ENCODE data around the gene ZNF841. TPM values are rescaled to one million over a fixed set of nuclear protein-coding genes. Genes with fewer than 3 reads are reported as not detected.
"Not testable (repeated sequence)": the region's sequence is repeated elsewhere in the genome, so short reads cannot be mapped to it uniquely, and the experiment has no call there.

The ZNF841 gene
- total RNA-seq, 1 experiment from 2014 or later, result not detected

GRCh38 chr19:52096416-52096815 is 851 bp upstream of the ZNF841 start:
- H4K20me1 ChIP-seq (ENCODE audit: insufficient read depth, low read depth, low read length); H3K27me3 ChIP-seq (ENCODE audit: low read length); H3K79me2 ChIP-seq (ENCODE audit: low read length); H3K9ac ChIP-seq (ENCODE audit: low read length); H3K27ac ChIP-seq (ENCODE audit: low read length); H3K9me2 ChIP-seq (replicated peaks; ENCODE audit: insufficient read depth, low read length); DNase-seq; H3K36me3 ChIP-seq (ENCODE audit: insufficient read depth, low read length); H3K4me1 ChIP-seq (ENCODE audit: low read length); H2AFZ ChIP-seq (ENCODE audit: low read length); H3K4me2 ChIP-seq (ENCODE audit: low read depth, low read length, poor library complexity, severe bottlenecking); H3K4me3 ChIP-seq (ENCODE audit: low read length): not testable (repeated sequence)
- peaks cover 48% of the 10 kb centered on the region for H3K9me3 ChIP-seq (ENCODE audit: low read length)

DNA sequence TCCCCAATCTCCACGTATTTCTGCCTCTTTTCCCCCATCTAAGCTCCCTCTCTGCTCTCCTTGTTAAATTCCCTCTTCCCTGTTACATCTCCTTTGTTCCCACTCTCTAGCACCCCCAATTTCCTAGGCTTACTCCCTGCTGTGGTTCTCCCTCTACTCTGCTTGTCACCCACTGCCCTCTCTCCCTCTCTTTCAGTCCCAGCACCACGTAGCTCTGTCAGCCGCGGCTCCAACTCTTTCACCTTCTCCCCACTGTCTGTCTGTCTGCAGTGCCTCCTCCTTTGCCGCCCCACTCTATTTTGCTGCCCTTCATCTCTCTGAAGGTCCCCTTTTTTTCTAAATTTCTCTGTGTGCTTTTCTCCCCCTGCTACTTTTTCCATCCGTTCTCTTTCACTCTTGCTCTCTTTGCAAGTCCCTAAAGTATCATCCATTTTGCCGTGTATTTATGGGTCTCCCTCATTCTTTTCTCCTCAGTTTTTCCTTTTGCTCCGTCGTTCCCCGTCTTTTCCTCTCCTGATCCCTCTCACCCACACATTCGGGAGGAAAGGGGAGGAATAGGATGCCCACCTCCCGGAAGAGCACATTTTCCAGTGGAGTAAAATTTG is 937 bp downstream of the ZNF841 start:
- no peak overlapping the region for H3K27ac ChIP-seq (ENCODE audit: low read length)
- H3K4me3 ChIP-seq (ENCODE audit: low read length), result no peak overlapping the region
- no peaks in the 10 kb centered on the region for H3K79me2 ChIP-seq (ENCODE audit: low read length)
- no peak overlapping the region for H2AFZ ChIP-seq (ENCODE audit: low read length)
- no peak overlapping the region for H3K9ac ChIP-seq (ENCODE audit: low read length)
- peaks cover 52% of the 10 kb centered on the region for H3K9me3 ChIP-seq (ENCODE audit: low read length)
- no peaks in the 10 kb centered on the region; the same call in 1 of the 2 replicates for H3K27me3 ChIP-seq (ENCODE audit: low read length)
- no peaks in the 10 kb centered on the region for H3K36me3 ChIP-seq (ENCODE audit: insufficient read depth, low read length)
- no peak overlapping the region for H3K4me2 ChIP-seq (ENCODE audit: low read depth, low read length, poor library complexity, severe bottlenecking)
- H3K4me1 ChIP-seq (ENCODE audit: low read length), result no peaks in the 10 kb centered on the region
- H3K9me2 ChIP-seq (replicated peaks; ENCODE audit: insufficient read depth, low read length), result no peaks in the 10 kb centered on the region
- H4K20me1 ChIP-seq (ENCODE audit: insufficient read depth, low read depth, low read length), result no peaks in the 10 kb centered on the region
- no peak for DNase-seq

DNA sequence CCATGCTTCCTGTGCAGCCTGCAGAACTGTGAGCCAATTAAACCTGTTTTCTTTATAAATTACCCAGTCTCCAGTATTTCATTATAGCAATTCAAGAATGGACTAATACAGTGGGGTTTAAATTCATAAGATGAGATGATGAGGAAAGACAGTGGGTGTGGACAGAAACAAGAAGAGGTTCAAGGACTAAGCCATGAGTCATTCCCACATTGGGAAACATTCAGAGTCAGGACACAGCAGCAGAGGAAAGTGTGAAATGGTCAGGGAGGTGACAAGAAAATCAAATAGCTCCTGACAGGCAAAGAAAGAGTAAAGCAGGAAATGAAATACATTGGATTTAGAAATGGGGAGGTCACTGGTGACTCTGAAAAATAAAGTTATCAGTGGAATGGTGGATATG is 9.1 kb downstream of the ZNF841 start:
- Histone ChIP-seq H3K27ac (ENCODE audit: low read length) (no peak overlapping the region), H3K4me2 (ENCODE audit: low read depth, low read length, poor library complexity, severe bottlenecking) (no peak overlapping the region), H3K9me3 (ENCODE audit: low read length) (peaks cover 18% of the 10 kb centered on the region), H3K36me3 (ENCODE audit: insufficient read depth, low read length) (no peaks in the 10 kb centered on the region), H2AFZ (ENCODE audit: low read length) (no peak overlapping the region), H3K4me3 (ENCODE audit: low read length) (no peak overlapping the region), H3K9me2 (replicated peaks; ENCODE audit: insufficient read depth, low read length) (no peaks in the 10 kb centered on the region), H3K27me3 (ENCODE audit: low read length) (no peaks in the 10 kb centered on the region; the same call in 1 of the 2 replicates), H3K79me2 (ENCODE audit: low read length) (no peaks in the 10 kb centered on the region), H3K4me1 (ENCODE audit: low read length) (no peaks in the 10 kb centered on the region), H4K20me1 (ENCODE audit: insufficient read depth, low read depth, low read length) (no peaks in the 10 kb centered on the region), H3K9ac (ENCODE audit: low read length) (no peak overlapping the region)
- DNase-seq, result no peak

GRCh38 chr19:52070496-52070895 is 25.1 kb downstream of the ZNF841 start:
- no peak for DNase-seq
- Histone ChIP-seq H3K9me3 (ENCODE audit: low read length) (peaks cover 55% of the 10 kb centered on the region), H3K79me2 (ENCODE audit: low read length) (no peaks in the 10 kb centered on the region), H3K4me3 (ENCODE audit: low read length) (no peak overlapping the region), H3K36me3 (ENCODE audit: insufficient read depth, low read length) (no peaks in the 10 kb centered on the region), H4K20me1 (ENCODE audit: insufficient read depth, low read depth, low read length) (no peaks in the 10 kb centered on the region), H3K4me2 (ENCODE audit: low read depth, low read length, poor library complexity, severe bottlenecking) (no peak overlapping the region), H3K9ac (ENCODE audit: low read length) (no peak overlapping the region), H3K4me1 (ENCODE audit: low read length) (no peaks in the 10 kb centered on the region), H3K27me3 (ENCODE audit: low read length) (peaks cover 3% of the 10 kb centered on the region; the same call in 1 of the 2 replicates), H3K9me2 (replicated peaks; ENCODE audit: insufficient read depth, low read length) (no peaks in the 10 kb centered on the region), H3K27ac (ENCODE audit: low read length) (no peak overlapping the region), H2AFZ (ENCODE audit: low read length) (no peak overlapping the region)

- Histone ChIP-seq H4K20me1 (ENCODE audit: insufficient read depth, low read depth, low read length) (no peaks in the 10 kb centered on the region), H3K27ac (ENCODE audit: low read length) (no peak overlapping the region), H3K9me2 (replicated peaks; ENCODE audit: insufficient read depth, low read length) (no peaks in the 10 kb centered on the region), H2AFZ (ENCODE audit: low read length) (no peak overlapping the region), H3K4me1 (ENCODE audit: low read length) (no peaks in the 10 kb centered on the region), H3K9ac (ENCODE audit: low read length) (no peak overlapping the region), H3K4me3 (ENCODE audit: low read length) (no peak overlapping the region), H3K27me3 (ENCODE audit: low read length) (peaks cover 3% of the 10 kb centered on the region; the same call in 1 of the 2 replicates), H3K79me2 (ENCODE audit: low read length) (no peaks in the 10 kb centered on the region), H3K36me3 (ENCODE audit: insufficient read depth, low read length) (no peaks in the 10 kb centered on the region), H3K9me3 (ENCODE audit: low read length) (peaks cover 64% of the 10 kb centered on the region), H3K4me2 (ENCODE audit: low read depth, low read length, poor library complexity, severe bottlenecking) (no peak overlapping the region)
- no peak for DNase-seq
Measured at GRCh38 chr19:52069653-52070052, 25.9 kb downstream of the ZNF841 start.

- Histone ChIP-seq H3K9me2 (replicated peaks; ENCODE audit: insufficient read depth, low read length) (no peaks in the 10 kb centered on the region), H3K9ac (ENCODE audit: low read length) (no peak overlapping the region), H3K79me2 (ENCODE audit: low read length) (no peaks in the 10 kb centered on the region), H3K4me1 (ENCODE audit: low read length) (no peaks in the 10 kb centered on the region), H3K9me3 (ENCODE audit: low read length) (peaks cover 66% of the 10 kb centered on the region), H3K36me3 (ENCODE audit: insufficient read depth, low read length) (no peaks in the 10 kb centered on the region), H3K27ac (ENCODE audit: low read length) (no peak overlapping the region), H3K4me3 (ENCODE audit: low read length) (no peak overlapping the region), H4K20me1 (ENCODE audit: insufficient read depth, low read depth, low read length) (no peaks in the 10 kb centered on the region), H3K4me2 (ENCODE audit: low read depth, low read length, poor library complexity, severe bottlenecking) (no peak overlapping the region), H2AFZ (ENCODE audit: low read length) (no peak overlapping the region), H3K27me3 (ENCODE audit: low read length) (peaks cover 3% of the 10 kb centered on the region; the same call in 1 of the 2 replicates)
- DNase-seq, result no peak
Measured at GRCh38 chr19:52066258-52066863, 29.2 kb downstream of the ZNF841 start.

DNA sequence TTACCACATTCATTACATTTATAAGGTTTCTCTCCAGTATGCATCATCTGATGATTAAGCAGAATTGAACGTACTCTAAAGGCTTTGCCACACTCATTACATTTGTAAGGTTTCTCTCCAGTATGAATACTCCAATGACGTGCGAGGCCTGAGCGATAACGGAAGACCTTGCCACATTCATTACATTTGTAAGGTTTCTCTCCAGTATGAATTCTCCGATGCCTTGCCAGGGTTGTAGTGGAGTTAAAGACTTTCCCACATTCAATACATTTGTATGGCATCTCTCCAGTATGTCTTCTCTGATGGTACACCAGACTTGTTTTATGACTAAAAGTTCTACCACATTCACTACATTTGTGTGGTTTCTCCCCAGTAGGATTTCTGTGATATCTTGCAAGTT is 30.2 kb downstream of the ZNF841 start:
- no peaks in the 10 kb centered on the region for H3K36me3 ChIP-seq (ENCODE audit: insufficient read depth, low read length)
- no peak overlapping the region for H3K9ac ChIP-seq (ENCODE audit: low read length)
- no peaks in the 10 kb centered on the region for H4K20me1 ChIP-seq (ENCODE audit: insufficient read depth, low read depth, low read length)
- H3K4me3 ChIP-seq (ENCODE audit: low read length), result no peak overlapping the region
- no peaks in the 10 kb centered on the region for H3K79me2 ChIP-seq (ENCODE audit: low read length)
- no peaks in the 10 kb centered on the region for H3K9me2 ChIP-seq (replicated peaks; ENCODE audit: insufficient read depth, low read length)
- H3K4me1 ChIP-seq (ENCODE audit: low read length), result no peaks in the 10 kb centered on the region
- no peak for DNase-seq
- peaks cover 64% of the 10 kb centered on the region for H3K9me3 ChIP-seq (ENCODE audit: low read length)
- H3K27me3 ChIP-seq (ENCODE audit: low read length), result no peaks in the 10 kb centered on the region; the same call in 1 of the 2 replicates
- no peak overlapping the region for H3K27ac ChIP-seq (ENCODE audit: low read length)
- H3K4me2 ChIP-seq (ENCODE audit: low read depth, low read length, poor library complexity, severe bottlenecking), result no peak overlapping the region
- no peak overlapping the region for H2AFZ ChIP-seq (ENCODE audit: low read length)

DNA sequence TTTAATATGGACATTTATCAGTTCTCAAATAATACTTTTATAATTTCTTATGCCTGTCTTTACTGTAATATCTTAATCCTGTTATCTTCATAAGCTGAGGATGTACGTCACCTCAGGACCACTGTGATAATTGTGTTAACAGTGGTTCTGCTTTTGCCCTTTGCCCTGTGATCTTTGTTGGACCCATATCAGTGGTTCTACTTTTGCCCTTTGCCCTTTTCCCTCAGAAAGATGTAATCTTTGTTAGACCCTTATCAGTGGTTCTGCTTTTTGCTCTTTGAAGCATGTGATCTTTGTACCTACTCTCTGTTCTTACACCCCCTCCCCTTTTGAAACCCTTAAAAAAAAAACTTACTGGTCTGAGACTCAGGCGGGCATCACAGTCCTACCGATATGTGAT is 39.1 kb downstream of the ZNF841 start:
- not testable (repeated sequence) for H3K9ac ChIP-seq (ENCODE audit: low read length); H4K20me1 ChIP-seq (ENCODE audit: insufficient read depth, low read depth, low read length); DNase-seq; H3K4me3 ChIP-seq (ENCODE audit: low read length); H3K79me2 ChIP-seq (ENCODE audit: low read length); H3K27ac ChIP-seq (ENCODE audit: low read length); H3K4me1 ChIP-seq (ENCODE audit: low read length); H3K36me3 ChIP-seq (ENCODE audit: insufficient read depth, low read length); H3K27me3 ChIP-seq (ENCODE audit: low read length); H2AFZ ChIP-seq (ENCODE audit: low read length); H3K9me2 ChIP-seq (replicated peaks; ENCODE audit: insufficient read depth, low read length); H3K4me2 ChIP-seq (ENCODE audit: low read depth, low read length, poor library complexity, severe bottlenecking)
- H3K9me3 ChIP-seq (ENCODE audit: low read length), result peaks cover 27% of the 10 kb centered on the region
